HG03060 (cell line): ENCODE measurements around the gene HS6ST2.
"Not testable (repeated sequence)": the region's sequence is repeated elsewhere in the genome, so short reads cannot be mapped to it uniquely, and the experiment has no call there.

Source experiments
- ATAC-seq: cut with Tn5 transposase; IDR thresholded peaks from one replicate; pipeline ENCODE4 v1.9.1; 2021; ENCODE audit warnings: low read depth, moderate number of reproducible peaks; ENCODE audit not compliant: unreplicated experiment

HS6ST2 gene

GRCh38 chrX:132945055-132945599, 13.3 kb downstream of the HS6ST2 start:
- not testable (repeated sequence) for ATAC-seq

GRCh38 chrX:132940727-132941327, 17.6 kb downstream of the HS6ST2 start:
- no peak for ATAC-seq

GRCh38 chrX:132933170-132933569, 25.3 kb downstream of the HS6ST2 start:
- no peak for ATAC-seq

GRCh38 chrX:132924426-132924825, 34.0 kb downstream of the HS6ST2 start:
- no peak for ATAC-seq

GRCh38 chrX:132918523-132918922, 39.9 kb downstream of the HS6ST2 start:
- no peak for ATAC-seq

GRCh38 chrX:132916349-132916748, 42.1 kb downstream of the HS6ST2 start:
- ATAC-seq = no peak

- no peak for ATAC-seq
Observed at GRCh38 chrX:132909643-132910042, 48.8 kb downstream of the HS6ST2 start.

- no peak for ATAC-seq
Observed at GRCh38 chrX:132908891-132909290, 49.5 kb downstream of the HS6ST2 start.

- ATAC-seq = no peak
Observed at GRCh38 chrX:132900633-132901293, 57.7 kb downstream of the HS6ST2 start.

GRCh38 chrX:132887569-132887968, 70.9 kb downstream of the HS6ST2 start:
- no peak for ATAC-seq

GRCh38 chrX:132883358-132883915, 75.0 kb downstream of the HS6ST2 start:
- no peak for ATAC-seq

- ATAC-seq = not testable (repeated sequence)
Observed at GRCh38 chrX:132880753-132881152, 77.7 kb downstream of the HS6ST2 start.

GRCh38 chrX:132877954-132878536, 80.4 kb downstream of the HS6ST2 start:
- ATAC-seq = no peak

- ATAC-seq = no peak
Observed at GRCh38 chrX:132876523-132877338, 81.7 kb downstream of the HS6ST2 start.

GRCh38 chrX:132875650-132876522, 82.5 kb downstream of the HS6ST2 start:
- no peak for ATAC-seq

GRCh38 chrX:132862562-132862961, 95.9 kb downstream of the HS6ST2 start:
- no peak for ATAC-seq

GRCh38 chrX:132861076-132861475, 97.4 kb downstream of the HS6ST2 start:
- no peak for ATAC-seq

- ATAC-seq = no peak
Observed at GRCh38 chrX:132860200-132860599, 98.2 kb downstream of the HS6ST2 start.

- ATAC-seq = no peak
Observed at GRCh38 chrX:132858018-132858417, 100.4 kb downstream of the HS6ST2 start.
